Natural killer cell treated with Interleukin-12 subunit alpha and Interleukin-12 subunit beta and Interleukin-15 and Interleukin-18, amount 100 ng/mL, for 72 hours (primary cell): Measurements from ENCODE around the gene ETF1. TPM values are rescaled to one million over a fixed set of nuclear protein-coding genes. Genes with fewer than 3 reads are reported as not detected.

Experiments
- ATAC-seq, 2 donors: fragments of 150-1000 bp; cut with Tn5 transposase in 1 of 2; sonication (Bioruptor Pico), chemical (Tn5 transposase) in 1 of 2; 2 replicates each; pipeline ENCODE4 v1.10.0; 2021
- DNase-seq: peaks from one replicate; pipeline ENCODE4 v3.0.0; 2022; ENCODE audit warnings: low spot score
- H3K27ac Mint-ChIP-seq, 2 donors: 1 replicate in 1 of 2; 2 replicates in 1 of 2; pipeline ENCODE4 v1.8.0; 2022; ENCODE audit warnings: mixed read lengths in 2 of 2, mild to moderate bottlenecking in 1 of 2, moderate library complexity in 1 of 2
- H3K27me3 Mint-ChIP-seq, 2 donors: 1 replicate in 1 of 2; 2 replicates in 1 of 2; pipeline ENCODE4 v1.8.0; 2022; ENCODE audit warnings: mixed read lengths in 2 of 2
- H3K36me3 Mint-ChIP-seq: one replicate; pipeline ENCODE4 v1.8.0; 2022; ENCODE audit warnings: mixed read lengths
- H3K4me1 Mint-ChIP-seq, 2 donors: 1 replicate in 1 of 2; 2 replicates in 1 of 2; pipeline ENCODE4 v1.8.0; 2022; ENCODE audit warnings: low read depth in 2 of 2, mixed read lengths in 2 of 2, mild to moderate bottlenecking in 1 of 2
- H3K4me3 Mint-ChIP-seq: one replicate; pipeline ENCODE4 v1.8.0; 2022; ENCODE audit warnings: mixed read lengths
- H3K9me3 Mint-ChIP-seq: 2 replicates; pipeline ENCODE4 v1.8.0; 2022; ENCODE audit warnings: mixed read lengths
- total RNA-seq, 2 donors: library from RNA; stranded (reverse); gene quantifications; one replicate each; pipeline ENCODE4 v1.2.3, GENCODE V29; 2022

ETF1 gene
- total RNA-seq, 2 donors from 2014 or later, result 150 to 167 TPM

- Mint-ChIP-seq H3K27ac (peak overlapping the region in 1 of 2 donors; percentile 33), H3K9me3 (no peaks in the 10 kb centered on the region), H3K36me3 (peaks cover 15% of the 10 kb centered on the region), H3K27me3 (no peaks in the 10 kb centered on the region), H3K4me3 (no peak overlapping the region), H3K4me1 (peaks cover 0 to 8% of the 10 kb centered on the region in 2 donors)
- no peak for ATAC-seq
- DNase-seq, result no peak
Observed at GRCh38 chr5:138504799-138505198, 38.2 kb downstream of the ETF1 start.

GRCh38 chr5:138503487-138504270 lies 39.4 kb downstream of the ETF1 start:
- peak; percentile 64 for DNase-seq
- Mint-ChIP-seq H3K27me3 (no peaks in the 10 kb centered on the region), H3K36me3 (peaks cover 9% of the 10 kb centered on the region), H3K9me3 (no peaks in the 10 kb centered on the region), H3K27ac (no peak overlapping the region), H3K4me3 (no peak overlapping the region), H3K4me1 (peaks cover 0 to 8% of the 10 kb centered on the region in 2 donors)
- ATAC-seq, result peak; percentile 65 to 67

- Mint-ChIP-seq H3K4me1 (peaks cover 0 to 7% of the 10 kb centered on the region in 2 donors), H3K4me3 (no peak overlapping the region), H3K36me3 (peaks cover 4% of the 10 kb centered on the region), H3K27ac (no peak overlapping the region), H3K9me3 (no peaks in the 10 kb centered on the region), H3K27me3 (no peaks in the 10 kb centered on the region)
- DNase-seq, result no peak
- ATAC-seq, result no peak
Observed at GRCh38 chr5:138502521-138502920, 40.5 kb downstream of the ETF1 start.

GRCh38 chr5:138502121-138502520 lies 40.9 kb downstream of the ETF1 start:
- peaks cover 0 to 4% of the 10 kb centered on the region in 2 donors for H3K4me1 Mint-ChIP-seq
- no peak overlapping the region for H3K27ac Mint-ChIP-seq
- H3K9me3 Mint-ChIP-seq, result no peaks in the 10 kb centered on the region
- no peak overlapping the region for H3K4me3 Mint-ChIP-seq
- no peaks in the 10 kb centered on the region for H3K36me3 Mint-ChIP-seq
- ATAC-seq (no peak), DNase-seq (no peak)
- H3K27me3 Mint-ChIP-seq, result no peaks in the 10 kb centered on the region

- no peaks in the 10 kb centered on the region for H3K9me3 Mint-ChIP-seq
- no peak overlapping the region for H3K27ac Mint-ChIP-seq
- H3K4me3 Mint-ChIP-seq, result no peak overlapping the region
- DNase-seq (no peak), ATAC-seq (no peak)
- H3K27me3 Mint-ChIP-seq, result no peaks in the 10 kb centered on the region
- H3K4me1 Mint-ChIP-seq, result no peaks in the 10 kb centered on the region
- no peaks in the 10 kb centered on the region for H3K36me3 Mint-ChIP-seq
Observed at GRCh38 chr5:138498376-138498775, 44.7 kb downstream of the ETF1 start.

- DNase-seq (no peak), ATAC-seq (no peak)
- no peaks in the 10 kb centered on the region for H3K9me3 Mint-ChIP-seq
- H3K36me3 Mint-ChIP-seq, result no peaks in the 10 kb centered on the region
- H3K27me3 Mint-ChIP-seq, result peaks cover 8 to 10% of the 10 kb centered on the region in 2 donors
- no peak overlapping the region for H3K27ac Mint-ChIP-seq
- no peak overlapping the region for H3K4me3 Mint-ChIP-seq
- H3K4me1 Mint-ChIP-seq, result peaks cover 5 to 8% of the 10 kb centered on the region in 2 donors
Observed at GRCh38 chr5:138495351-138495750, 47.7 kb downstream of the ETF1 start.

- DNase-seq, result no peak
- Mint-ChIP-seq H3K36me3 (no peaks in the 10 kb centered on the region), H3K27me3 (peaks cover 13 to 15% of the 10 kb centered on the region in 2 donors), H3K27ac (peak overlapping the region; percentile 45 to 55), H3K9me3 (no peaks in the 10 kb centered on the region), H3K4me3 (peak overlapping the region; percentile 97), H3K4me1 (peaks cover 5 to 8% of the 10 kb centered on the region in 2 donors)
- ATAC-seq, result no peak
Observed at GRCh38 chr5:138492560-138493045, 50.4 kb downstream of the ETF1 start.

GRCh38 chr5:138491669-138492559 lies 51.1 kb downstream of the ETF1 start:
- DNase-seq, result peak; percentile 90
- Mint-ChIP-seq H3K27me3 (peaks cover 13 to 15% of the 10 kb centered on the region in 2 donors), H3K4me1 (peaks cover 5 to 8% of the 10 kb centered on the region in 2 donors), H3K36me3 (no peaks in the 10 kb centered on the region), H3K4me3 (peak overlapping the region; percentile 97), H3K9me3 (no peaks in the 10 kb centered on the region), H3K27ac (peak overlapping the region; percentile 45 to 55)
- ATAC-seq, result peak; percentile 99 to 100

GRCh38 chr5:138491284-138491648 lies 51.8 kb downstream of the ETF1 start:
- Mint-ChIP-seq H3K36me3 (no peaks in the 10 kb centered on the region), H3K27ac (no peak overlapping the region), H3K4me1 (peaks cover 5 to 8% of the 10 kb centered on the region in 2 donors), H3K9me3 (no peaks in the 10 kb centered on the region), H3K27me3 (peaks cover 13 to 18% of the 10 kb centered on the region in 2 donors), H3K4me3 (peak overlapping the region; percentile 30)
- DNase-seq (no peak), ATAC-seq (no peak)

- ATAC-seq (no peak), DNase-seq (no peak)
- no peaks in the 10 kb centered on the region for H3K36me3 Mint-ChIP-seq
- H3K9me3 Mint-ChIP-seq, result no peaks in the 10 kb centered on the region
- H3K27ac Mint-ChIP-seq, result no peak overlapping the region
- peak overlapping the region; percentile 39 for H3K4me3 Mint-ChIP-seq
- H3K4me1 Mint-ChIP-seq, result peaks cover 5 to 8% of the 10 kb centered on the region in 2 donors
- peaks cover 13 to 18% of the 10 kb centered on the region in 2 donors for H3K27me3 Mint-ChIP-seq
Observed at GRCh38 chr5:138490648-138491283, 52.3 kb downstream of the ETF1 start.

- no peak overlapping the region for H3K27ac Mint-ChIP-seq
- no peak overlapping the region for H3K4me3 Mint-ChIP-seq
- peaks cover 5 to 8% of the 10 kb centered on the region in 2 donors for H3K4me1 Mint-ChIP-seq
- ATAC-seq, result no peak
- no peaks in the 10 kb centered on the region for H3K9me3 Mint-ChIP-seq
- H3K27me3 Mint-ChIP-seq, result peaks cover 13 to 18% of the 10 kb centered on the region in 2 donors
- no peak for DNase-seq
- no peaks in the 10 kb centered on the region for H3K36me3 Mint-ChIP-seq
Observed at GRCh38 chr5:138489683-138490061, 53.4 kb downstream of the ETF1 start.

- Mint-ChIP-seq H3K4me3 (no peak overlapping the region), H3K36me3 (no peaks in the 10 kb centered on the region), H3K4me1 (peaks cover 5 to 8% of the 10 kb centered on the region in 2 donors), H3K9me3 (no peaks in the 10 kb centered on the region), H3K27ac (no peak overlapping the region), H3K27me3 (peaks cover 13 to 18% of the 10 kb centered on the region in 2 donors)
- DNase-seq, result no peak
- no peak for ATAC-seq
Observed at GRCh38 chr5:138488481-138488945, 54.5 kb downstream of the ETF1 start.

GRCh38 chr5:138482638-138483037 lies 60.4 kb downstream of the ETF1 start:
- Mint-ChIP-seq H3K27ac (no peak overlapping the region), H3K4me1 (no peaks in the 10 kb centered on the region), H3K27me3 (peaks cover 0 to 11% of the 10 kb centered on the region in 2 donors), H3K9me3 (no peaks in the 10 kb centered on the region), H3K4me3 (no peak overlapping the region), H3K36me3 (no peaks in the 10 kb centered on the region)
- ATAC-seq, result no peak
- no peak for DNase-seq
